GM12892 (cell line): ENCODE measurements around the gene ZNF79.

Experiments used
- DNase-seq: peaks from one replicate; pipeline ENCODE4 v3.0.0; 2011; ENCODE audit not compliant: insufficient read length
- FAIRE-seq: peaks from 2 replicates; lab custom pipeline; 2011; peaks lifted over from hg19 to GRCh38; lab: Jason Lieb, UNC
- POLR2A ChIP-seq: IDR thresholded peaks from 2 replicates; pipeline ENCODE4 v1.6.1; 2011; ENCODE audit warnings: low read depth, low read length, control low read depth
- TAF1 ChIP-seq: IDR thresholded peaks from 2 replicates; pipeline ENCODE4 v1.6.1; 2011; ENCODE audit warnings: low read depth, mild to moderate bottlenecking, control low read depth, low read length, borderline replicate concordance

The ZNF79 gene

GRCh38 chr9:127493592-127494303, 69.6 kb downstream of the ZNF79 start:
- TF ChIP-seq TAF1 (no peak), POLR2A (no peak)
- no peak for FAIRE-seq
- no peak for DNase-seq

GRCh38 chr9:127494304-127494702, 70.1 kb downstream of the ZNF79 start:
- FAIRE-seq: no peak
- no peak for DNase-seq
- TF ChIP-seq POLR2A: no peak
